ENCODE measurements around the gene DAND5. TPM values are rescaled to one million over a fixed set of nuclear protein-coding genes. Genes with fewer than 3 reads are reported as not detected.

The DAND5 gene
- total RNA-seq, 1 experiment from 2014 or later = 0.21 TPM

DNA sequence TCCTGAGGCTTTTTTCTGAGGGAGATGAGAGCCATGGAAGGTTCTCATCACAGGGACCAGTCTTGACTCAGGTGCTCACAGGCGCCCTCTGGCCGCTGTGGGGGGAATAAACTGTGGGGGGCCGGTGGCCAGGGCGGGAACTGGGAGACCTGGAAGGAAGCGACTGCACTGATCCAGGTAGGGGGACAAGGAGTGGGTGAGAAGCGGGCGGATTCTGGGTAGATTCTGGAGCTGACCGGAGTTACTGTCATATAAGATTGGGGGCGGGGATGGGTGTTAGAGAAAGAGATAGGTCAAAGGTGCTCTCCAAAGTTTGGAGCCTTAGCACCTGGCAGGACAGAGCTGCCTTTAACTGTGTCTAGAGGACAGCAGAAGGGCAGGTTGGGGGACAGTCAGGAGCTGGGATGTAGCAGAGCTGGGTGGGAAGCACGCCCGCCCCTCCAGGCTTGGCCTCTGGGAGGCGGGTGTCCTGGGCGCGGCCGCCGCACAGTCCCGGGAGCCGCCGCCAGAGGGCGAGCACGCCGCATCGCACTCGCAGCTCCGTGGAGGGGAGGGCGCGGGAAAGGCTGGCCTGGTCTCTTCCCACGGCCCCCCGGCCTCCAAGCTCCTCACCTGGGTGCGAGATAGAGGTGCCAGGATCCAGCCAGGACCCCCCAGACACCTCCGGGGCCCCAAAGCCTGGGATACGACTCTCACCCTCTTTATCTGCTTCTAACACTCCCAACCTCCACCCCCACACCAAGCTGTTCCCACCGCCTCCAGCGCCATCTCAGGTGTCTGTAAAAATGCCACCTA lies 4.2 kb upstream of the DAND5 start:
- intact Hi-C loops (cut with micrococcal nuclease; ENCODE audit: unreplicated experiment) = no loop called here
- peaks cover 8% of the 10 kb centered on the region for H3K27me3 Mint-ChIP-seq (ENCODE audit: unreplicated experiment)
- H3K4me1 Mint-ChIP-seq (ENCODE audit: low read depth, unreplicated experiment) = peaks cover 9% of the 10 kb centered on the region
- TF ChIP-seq, protein P1, sequence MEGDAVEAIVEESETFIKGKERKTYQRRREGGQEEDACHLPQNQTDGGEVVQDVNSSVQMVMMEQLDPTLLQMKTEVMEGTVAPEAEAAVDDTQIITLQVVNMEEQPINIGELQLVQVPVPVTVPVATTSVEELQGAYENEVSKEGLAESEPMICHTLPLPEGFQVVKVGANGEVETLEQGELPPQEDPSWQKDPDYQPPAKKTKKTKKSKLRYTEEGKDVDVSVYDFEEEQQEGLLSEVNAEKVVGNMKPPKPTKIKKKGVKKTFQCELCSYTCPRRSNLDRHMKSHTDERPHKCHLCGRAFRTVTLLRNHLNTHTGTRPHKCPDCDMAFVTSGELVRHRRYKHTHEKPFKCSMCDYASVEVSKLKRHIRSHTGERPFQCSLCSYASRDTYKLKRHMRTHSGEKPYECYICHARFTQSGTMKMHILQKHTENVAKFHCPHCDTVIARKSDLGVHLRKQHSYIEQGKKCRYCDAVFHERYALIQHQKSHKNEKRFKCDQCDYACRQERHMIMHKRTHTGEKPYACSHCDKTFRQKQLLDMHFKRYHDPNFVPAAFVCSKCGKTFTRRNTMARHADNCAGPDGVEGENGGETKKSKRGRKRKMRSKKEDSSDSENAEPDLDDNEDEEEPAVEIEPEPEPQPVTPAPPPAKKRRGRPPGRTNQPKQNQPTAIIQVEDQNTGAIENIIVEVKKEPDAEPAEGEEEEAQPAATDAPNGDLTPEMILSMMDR (IDR thresholded peaks at IDR 0.05; ENCODE audit: unreplicated experiment) = peak; percentile 81
- H3K4me3 Mint-ChIP-seq (ENCODE audit: low read depth, unreplicated experiment) = peak overlapping the region; percentile 66
- H3K36me3 Mint-ChIP-seq (ENCODE audit: insufficient read depth, unreplicated experiment) = peaks cover 5% of the 10 kb centered on the region
- DNase-seq = peak; percentile 87
- no TSS peak for BruUV-seq (replicated peaks)
- H3K9me3 Mint-ChIP-seq (ENCODE audit: low read depth, unreplicated experiment) = no peaks in the 10 kb centered on the region
- CTCF ChIA-PET = interaction anchor here (0.5 to 1.6 kb wide), 13 partner anchors 9 to 389 kb away, joined by 3 to 17 read pairs (median 3); no protein-coding TSS in a partner anchor
- peak overlapping the region; percentile 53 for H3K27ac Mint-ChIP-seq (ENCODE audit: unreplicated experiment)

DNA sequence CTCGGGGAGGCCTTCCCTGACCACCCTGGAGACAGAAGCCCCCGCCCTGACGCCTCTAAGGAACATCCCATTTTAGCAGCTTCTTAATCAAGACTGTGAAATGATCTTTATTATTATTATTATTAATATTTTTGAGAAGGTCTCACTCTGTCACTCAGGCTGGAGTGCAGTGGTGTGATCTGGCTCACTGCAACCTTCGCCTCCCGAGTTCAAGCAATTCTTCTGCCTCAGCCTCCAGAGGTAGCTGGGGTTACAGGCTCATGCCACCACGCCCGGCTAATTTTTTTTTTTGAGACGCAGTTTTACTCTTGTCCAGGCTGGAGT lies 3.6 kb upstream of the DAND5 start:
- intact Hi-C loops (cut with micrococcal nuclease; ENCODE audit: unreplicated experiment) = no loop called here
- CTCF ChIA-PET = interaction anchor here (0.6 to 1.6 kb wide), 11 partner anchors 9 to 388 kb away, joined by 3 to 17 read pairs (median 3); no protein-coding TSS in a partner anchor
- peak overlapping the region; percentile 39 for H3K27ac Mint-ChIP-seq (ENCODE audit: unreplicated experiment)

DNA sequence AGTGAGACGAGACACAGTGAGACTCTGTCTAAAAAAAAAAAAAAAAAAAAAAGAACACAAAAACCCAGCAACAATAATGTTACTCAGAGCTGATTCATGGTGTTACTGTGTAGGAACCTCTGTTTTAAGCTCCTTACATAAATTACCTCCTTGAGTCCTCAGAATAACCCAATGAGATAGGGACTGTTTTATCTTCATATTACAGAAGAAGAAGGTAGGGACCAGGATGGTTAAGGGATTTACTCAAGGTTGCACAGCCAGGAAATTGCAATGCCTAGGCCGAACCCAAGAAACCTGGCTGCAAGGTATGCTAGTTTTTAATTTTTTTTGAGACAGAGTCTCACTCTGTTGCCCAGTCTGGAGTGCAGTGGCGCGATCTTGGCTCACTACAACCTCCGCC lies 1.5 kb upstream of the DAND5 start:
- H3K27me3 Mint-ChIP-seq (ENCODE audit: unreplicated experiment) = no peaks in the 10 kb centered on the region
- H3K4me1 Mint-ChIP-seq (ENCODE audit: low read depth, unreplicated experiment) = peaks cover 9% of the 10 kb centered on the region
- no peak overlapping the region for H3K4me3 Mint-ChIP-seq (ENCODE audit: low read depth, unreplicated experiment)
- H3K9me3 Mint-ChIP-seq (ENCODE audit: low read depth, unreplicated experiment) = no peaks in the 10 kb centered on the region
- CTCF ChIA-PET = interaction anchor here (0.7 kb wide), 1 partner anchor 135 kb away, joined by 4 read pairs; no protein-coding TSS in a partner anchor
- no peak for DNase-seq
- BruUV-seq (replicated peaks) = no TSS peak
- TF ChIP-seq, protein P1 (IDR thresholded peaks at IDR 0.05; ENCODE audit: unreplicated experiment) = no peak
- H3K36me3 Mint-ChIP-seq (ENCODE audit: insufficient read depth, unreplicated experiment) = peaks cover 5% of the 10 kb centered on the region
- intact Hi-C loops (cut with micrococcal nuclease; ENCODE audit: unreplicated experiment) = no loop called here
- no peak overlapping the region for H3K27ac Mint-ChIP-seq (ENCODE audit: unreplicated experiment)

More for the DNA sequence above, 3.6 kb upstream of the DAND5 start:
- Mint-ChIP-seq H3K9me3 (ENCODE audit: low read depth, unreplicated experiment) (no peaks in the 10 kb centered on the region), H3K4me3 (ENCODE audit: low read depth, unreplicated experiment) (peak overlapping the region; percentile 66), H3K4me1 (ENCODE audit: low read depth, unreplicated experiment) (peaks cover 9% of the 10 kb centered on the region), H3K27me3 (ENCODE audit: unreplicated experiment) (peaks cover 8% of the 10 kb centered on the region), H3K36me3 (ENCODE audit: insufficient read depth, unreplicated experiment) (peaks cover 5% of the 10 kb centered on the region)
- no peak for DNase-seq
- TF ChIP-seq, protein P1 (IDR thresholded peaks at IDR 0.05; ENCODE audit: unreplicated experiment) = no peak
- BruUV-seq (replicated peaks) = no TSS peak

GRCh38 chr19:12970070-12970820 lies 869 bp downstream of the DAND5 start:
- H3K27me3 Mint-ChIP-seq (ENCODE audit: unreplicated experiment) = no peaks in the 10 kb centered on the region
- BruUV-seq (replicated peaks) = no TSS peak
- no peak overlapping the region for H3K4me3 Mint-ChIP-seq (ENCODE audit: low read depth, unreplicated experiment)
- TF ChIP-seq, protein P1 (IDR thresholded peaks at IDR 0.05; ENCODE audit: unreplicated experiment) = no peak
- no peaks in the 10 kb centered on the region for H3K36me3 Mint-ChIP-seq (ENCODE audit: insufficient read depth, unreplicated experiment)
- H3K27ac Mint-ChIP-seq (ENCODE audit: unreplicated experiment) = no peak overlapping the region
- DNase-seq = no peak
- no peaks in the 10 kb centered on the region for H3K9me3 Mint-ChIP-seq (ENCODE audit: low read depth, unreplicated experiment)
- intact Hi-C loops (cut with micrococcal nuclease; ENCODE audit: unreplicated experiment) = loop anchor here (10.0 kb wide), 1 partner anchor 295 kb away; no protein-coding TSS in a partner anchor
- peaks cover 2% of the 10 kb centered on the region for H3K4me1 Mint-ChIP-seq (ENCODE audit: low read depth, unreplicated experiment)
- CTCF ChIA-PET = interaction anchor here (0.7 kb wide), 1 partner anchor 9 kb away, joined by 3 read pairs; no protein-coding TSS in a partner anchor

Measured in Calu3 (cell line).